Esophagus squamous epithelium (tissue), 5 donors: ENCODE data around the gene CHMP2A. TPM values are rescaled to one million over a fixed set of nuclear protein-coding genes. Genes with fewer than 3 reads are reported as not detected.

Experiments used
- DNase-seq: peaks from one replicate; lab custom pipeline; 2025; lab: John Stamatoyannopoulos, UW
- H3K27ac ChIP-seq, 4 donors: fragments of 200-600 bp; sonication (generic); one replicate each; pipeline ENCODE4 v1.5.1; 2016 to 2019; ENCODE audit warnings: mild to moderate bottlenecking in 1 of 4
- H3K27me3 ChIP-seq, 4 donors: fragments of 200-600 bp; sonication (generic); 1 replicate in 3 of 4; 2 replicates in 1 of 4; pipeline versions ENCODE4 v1.5.1 to v1.6.0; 2017 to 2021; ENCODE audit warnings: antibody characterized with exemption in 1 of 4
- H3K36me3 ChIP-seq, 3 donors: fragments of 200-600 bp; sonication (generic); one replicate each; pipeline ENCODE4 v1.5.1; 2016 to 2019
- H3K4me1 ChIP-seq, 3 donors: fragments of 200-600 bp; sonication (generic); one replicate each; pipeline ENCODE4 v1.5.1; 2017 to 2019
- H3K4me3 ChIP-seq, 4 donors: fragments of 200-600 bp; sonication (generic); 1 replicate in 3 of 4; 2 replicates in 1 of 4; pipeline ENCODE4 v1.5.1; 2016 to 2019; ENCODE audit warnings: mild to moderate bottlenecking in 2 of 4, moderate library complexity in 1 of 4
- H3K9me3 ChIP-seq, 3 donors: fragments of 200-600 bp; sonication (generic); one replicate each; pipeline ENCODE4 v1.5.1; 2016 to 2019
- POLR2A ChIP-seq, 4 donors: fragments of 450-650 bp; IDR thresholded peaks; one replicate each; pipeline ENCODE4 v1.6.1; 2017; ENCODE audit warnings: antibody characterized with exemption in 4 of 4, mild to moderate bottlenecking in 4 of 4, moderate library complexity in 3 of 4
- WGBS, 2 donors: methylation state at CpG; one replicate each; pipeline ENCODE4 v1.1.5; 2018; 5-methylcytosine and 5-hydroxymethylcytosine counted together
- intact Hi-C: fragments of 100-400 bp; cut with DNase I; formaldehyde crosslinking; loops from one replicate; pipeline ENCODE4 v1.15.0; 2022
- total RNA-seq, 4 donors: library from RNA; depleted of rRNA; stranded (reverse); fragments of >200 nt; gene quantifications; one replicate each; pipeline ENCODE4 v1.1.0, GENCODE V29; 2016
- TF ChIP-seq, protein P1 (sequence below), 6 experiments: fragments of 450-650 bp in 4 of 6; fragments of 200-600 bp in 2 of 6; sonication (generic) in 2 of 6; IDR thresholded peaks; one replicate each; pipeline ENCODE4 v1.5.1; 2016 to 2019; ENCODE audit warnings: antibody characterized with exemption in 6 of 6, mild to moderate bottlenecking in 4 of 6, moderate library complexity in 4 of 6
- donor health status: DM: yes; HTN: yes; CAD: no.

The CHMP2A gene
- total RNA-seq, 4 donors from 2014 or later: 76.5 to 99.5 (median 86.6) TPM

DNA sequence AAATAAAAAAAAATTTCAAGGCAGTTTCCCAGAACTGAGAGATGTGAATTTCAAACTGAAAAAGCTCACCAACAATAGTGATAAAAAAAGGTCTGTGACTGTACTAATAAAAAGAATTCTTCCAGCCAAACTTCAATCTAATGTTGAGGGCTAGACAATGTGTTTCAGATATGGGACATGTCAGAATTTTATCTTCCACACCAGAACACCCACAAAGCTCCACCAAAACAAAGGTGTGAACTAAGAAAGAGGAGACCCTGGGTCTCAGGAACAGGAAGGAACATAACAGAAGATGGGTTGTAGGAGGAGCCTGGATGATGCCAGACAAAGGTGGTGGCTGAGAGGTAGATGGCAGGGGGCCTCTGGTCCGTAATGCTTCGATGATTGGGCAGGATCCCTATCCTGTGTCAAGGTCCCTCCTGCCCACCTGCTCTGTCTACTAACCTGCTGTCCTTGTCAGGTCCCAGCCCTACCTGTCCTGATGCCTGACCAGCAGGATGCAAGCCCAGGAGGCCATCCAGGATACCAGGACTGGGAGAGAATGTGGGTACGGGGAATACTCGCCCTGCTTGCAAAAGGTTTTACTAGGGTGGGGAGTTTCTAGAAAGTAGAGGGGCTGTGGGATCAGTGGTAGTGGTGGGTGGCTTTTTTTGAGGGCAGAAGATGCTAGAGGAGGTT, 13.7 kb upstream of the CHMP2A start:
- Histone ChIP-seq H3K9me3 (no peaks in the 10 kb centered on the region), H3K4me3 (no peak overlapping the region), H3K4me1 (peaks cover 9 to 15% (median 10%) of the 10 kb centered on the region in 3 donors), H3K27ac (no peak overlapping the region), H3K27me3 (no peaks in the 10 kb centered on the region), H3K36me3 (peaks cover 0 to 50% (median 12%) of the 10 kb centered on the region in 3 donors)
- 82 to 87% methylated on average over 4 of the region's 4 CpGs for WGBS, 2 donors
- intact Hi-C loops: no loop called here
- TF ChIP-seq, protein P1, sequence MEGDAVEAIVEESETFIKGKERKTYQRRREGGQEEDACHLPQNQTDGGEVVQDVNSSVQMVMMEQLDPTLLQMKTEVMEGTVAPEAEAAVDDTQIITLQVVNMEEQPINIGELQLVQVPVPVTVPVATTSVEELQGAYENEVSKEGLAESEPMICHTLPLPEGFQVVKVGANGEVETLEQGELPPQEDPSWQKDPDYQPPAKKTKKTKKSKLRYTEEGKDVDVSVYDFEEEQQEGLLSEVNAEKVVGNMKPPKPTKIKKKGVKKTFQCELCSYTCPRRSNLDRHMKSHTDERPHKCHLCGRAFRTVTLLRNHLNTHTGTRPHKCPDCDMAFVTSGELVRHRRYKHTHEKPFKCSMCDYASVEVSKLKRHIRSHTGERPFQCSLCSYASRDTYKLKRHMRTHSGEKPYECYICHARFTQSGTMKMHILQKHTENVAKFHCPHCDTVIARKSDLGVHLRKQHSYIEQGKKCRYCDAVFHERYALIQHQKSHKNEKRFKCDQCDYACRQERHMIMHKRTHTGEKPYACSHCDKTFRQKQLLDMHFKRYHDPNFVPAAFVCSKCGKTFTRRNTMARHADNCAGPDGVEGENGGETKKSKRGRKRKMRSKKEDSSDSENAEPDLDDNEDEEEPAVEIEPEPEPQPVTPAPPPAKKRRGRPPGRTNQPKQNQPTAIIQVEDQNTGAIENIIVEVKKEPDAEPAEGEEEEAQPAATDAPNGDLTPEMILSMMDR (IDR thresholded peaks at IDR 0.05): no peak
- no peak for TF ChIP-seq POLR2A (IDR thresholded peaks at IDR 0.05)
- no peak for DNase-seq

DNA sequence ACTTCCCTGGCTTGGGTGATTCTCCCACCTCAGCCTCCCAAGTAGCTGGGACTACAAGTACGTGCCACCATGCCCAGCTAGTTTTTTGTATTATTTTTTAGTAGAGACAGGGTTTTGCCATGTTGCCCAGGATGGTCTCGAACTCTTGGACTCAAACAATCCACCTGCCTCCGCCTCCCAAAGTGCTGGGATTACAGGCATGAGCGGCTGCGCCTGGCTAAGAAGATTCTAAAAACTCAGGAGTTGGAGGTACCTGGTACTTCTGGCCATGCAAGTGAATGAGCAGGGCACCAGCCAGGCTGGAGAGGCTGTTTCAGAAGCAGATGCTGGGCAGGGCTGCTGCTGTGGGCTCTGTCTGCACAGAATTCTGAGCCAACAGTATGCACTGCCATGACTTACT, 12.1 kb upstream of the CHMP2A start:
- no peak overlapping the region for H3K4me3 ChIP-seq
- no peaks in the 10 kb centered on the region for H3K9me3 ChIP-seq
- H3K36me3 ChIP-seq: peaks cover 0 to 50% (median 12%) of the 10 kb centered on the region in 3 donors
- H3K4me1 ChIP-seq: peaks cover 19 to 23% (median 20%) of the 10 kb centered on the region in 3 donors
- no peak for DNase-seq
- TF ChIP-seq, protein P1 (IDR thresholded peaks at IDR 0.05): no peak
- no peak for TF ChIP-seq POLR2A (IDR thresholded peaks at IDR 0.05)
- 100% methylated on average over 1 of the region's 5 CpGs for WGBS, 2 donors
- intact Hi-C loops: no loop called here
- no peaks in the 10 kb centered on the region for H3K27me3 ChIP-seq
- H3K27ac ChIP-seq: no peak overlapping the region

DNA sequence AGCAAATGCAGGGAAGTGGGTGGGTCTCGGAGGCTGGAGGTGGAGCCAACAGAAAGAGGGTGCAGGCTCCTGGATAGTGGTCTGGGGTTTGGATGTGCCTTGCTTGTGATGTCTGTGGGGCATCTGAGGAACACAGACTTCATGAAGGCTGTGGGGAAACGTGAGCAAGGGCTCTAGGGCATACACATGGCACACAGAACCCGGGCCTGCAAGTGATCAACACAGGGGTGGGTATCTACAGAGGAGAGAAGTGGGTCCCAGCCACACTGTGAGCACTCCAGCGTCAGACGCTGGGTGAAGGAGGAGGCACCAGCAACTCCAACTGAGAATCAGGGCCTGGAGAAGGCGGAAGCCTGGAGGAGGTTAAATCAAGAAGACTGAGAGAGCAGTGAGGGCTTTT, 8.9 kb upstream of the CHMP2A start:
- Histone ChIP-seq H3K9me3 (no peaks in the 10 kb centered on the region), H3K4me1 (peaks cover 28 to 49% (median 31%) of the 10 kb centered on the region in 3 donors), H3K4me3 (peak overlapping the region in 1 of 4 donors; percentile 52), H3K27ac (no peak overlapping the region), H3K27me3 (no peaks in the 10 kb centered on the region), H3K36me3 (peaks cover 0 to 21% (median 0%) of the 10 kb centered on the region in 3 donors)
- WGBS, 2 donors: 56 to 64% methylated on average over 6 of the region's 6 CpGs
- no peak for DNase-seq
- intact Hi-C loops: no loop called here
- TF ChIP-seq POLR2A (IDR thresholded peaks at IDR 0.05): no peak
- TF ChIP-seq, protein P1 (IDR thresholded peaks at IDR 0.05): no peak

DNA sequence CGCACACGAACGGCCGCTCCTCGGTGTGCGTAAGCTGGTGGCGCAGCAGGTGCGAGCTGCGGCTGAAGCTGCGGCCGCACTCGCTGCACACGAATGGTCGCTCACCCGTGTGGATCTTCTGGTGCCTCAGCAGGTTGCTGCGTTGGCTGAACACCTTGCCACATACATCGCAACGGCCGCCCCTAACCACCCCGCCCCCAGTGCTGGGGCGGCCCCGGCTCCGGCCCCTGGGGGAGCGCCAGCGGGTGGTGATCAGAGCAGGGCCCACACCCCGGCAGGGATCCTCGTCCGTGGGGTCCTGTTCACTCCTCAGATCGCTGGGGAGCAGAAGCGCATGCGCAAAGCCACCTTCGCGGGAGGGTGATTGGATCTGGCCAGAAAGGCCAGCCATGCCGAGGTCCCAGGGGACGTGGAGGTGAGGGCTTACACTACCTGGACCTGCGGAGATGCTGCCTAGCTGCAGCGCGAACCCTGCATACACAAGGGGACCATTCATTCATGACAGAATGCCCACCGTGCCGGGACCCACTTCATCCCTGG, 8.2 kb upstream of the CHMP2A start:
- Histone ChIP-seq H3K9me3 (no peaks in the 10 kb centered on the region), H3K4me3 (peak overlapping the region; percentile 27 to 66 (median 48)), H3K27me3 (no peaks in the 10 kb centered on the region), H3K36me3 (peaks cover 0 to 15% (median 0%) of the 10 kb centered on the region in 3 donors), H3K4me1 (peaks cover 28 to 49% (median 31%) of the 10 kb centered on the region in 3 donors), H3K27ac (peak overlapping the region in 3 of 4 donors; percentile 36 to 71 (median 51))
- DNase-seq: no peak
- intact Hi-C loops: no loop called here
- TF ChIP-seq, protein P1 (IDR thresholded peaks at IDR 0.05): no peak
- TF ChIP-seq POLR2A (IDR thresholded peaks at IDR 0.05): no peak
- WGBS, 2 donors: 0 to 10% methylated on average over 5 to 8 of the region's 40 CpGs
